ENCODE results near the gene RAB1B.
"Not testable (repeated sequence)": the region's sequence is repeated elsewhere in the genome, so short reads cannot be mapped to it uniquely, and the experiment has no call there.

RAB1B gene

GRCh38 chr11:66267379-66268243 lies 828 bp upstream of the RAB1B start:
- DNase-seq (ENCODE audit: low read depth) = peak; percentile 29

GRCh38 chr11:66268952-66269905 lies 790 bp downstream of the RAB1B start:
- DNase-seq (ENCODE audit: low read depth) = no peak

- no peak for DNase-seq (ENCODE audit: low read depth)
Measured at GRCh38 chr11:66271816-66272215, 3.4 kb downstream of the RAB1B start.

- DNase-seq (ENCODE audit: low read depth) = no peak
Measured at GRCh38 chr11:66272596-66272995, 4.2 kb downstream of the RAB1B start.

- DNase-seq (ENCODE audit: low read depth) = no peak
Measured at GRCh38 chr11:66274219-66274618, 5.8 kb downstream of the RAB1B start.

- DNase-seq (ENCODE audit: low read depth) = no peak
Measured at GRCh38 chr11:66275396-66275795, 7.0 kb downstream of the RAB1B start.

- DNase-seq (ENCODE audit: low read depth) = no peak
Measured at GRCh38 chr11:66275984-66276612, 7.7 kb downstream of the RAB1B start.

GRCh38 chr11:66276619-66277018 lies 8.2 kb downstream of the RAB1B start:
- DNase-seq (ENCODE audit: low read depth) = not testable (repeated sequence)

- DNase-seq (ENCODE audit: low read depth) = not testable (repeated sequence)
Measured at GRCh38 chr11:66277064-66277463, 8.6 kb downstream of the RAB1B start.

- DNase-seq (ENCODE audit: low read depth) = no peak
Measured at GRCh38 chr11:66277471-66278362, 9.3 kb downstream of the RAB1B start, which contains the start of gene CNIH2. CNIH2 (plus strand) TSS chr11:66278175; CDS start chr11:66278457, 282 bp downstream.

- DNase-seq (ENCODE audit: low read depth) = no peak
Measured at GRCh38 chr11:66278363-66279091, 10.1 kb downstream of the RAB1B start.

- DNase-seq (ENCODE audit: low read depth) = no peak
Measured at GRCh38 chr11:66279092-66279734, 10.8 kb downstream of the RAB1B start.

- DNase-seq (ENCODE audit: low read depth) = no peak
Measured at GRCh38 chr11:66280428-66280827, 12.0 kb downstream of the RAB1B start.

GRCh38 chr11:66281001-66281400 lies 12.6 kb downstream of the RAB1B start:
- DNase-seq (ENCODE audit: low read depth) = no peak

- no peak for DNase-seq (ENCODE audit: low read depth)
Measured at GRCh38 chr11:66281776-66282467, 13.5 kb downstream of the RAB1B start.

GRCh38 chr11:66282468-66283455 lies 14.3 kb downstream of the RAB1B start:
- peak; percentile 52 for DNase-seq (ENCODE audit: low read depth)

- no peak for DNase-seq (ENCODE audit: low read depth)
Measured at GRCh38 chr11:66283461-66284105, 15.1 kb downstream of the RAB1B start.

All from GM04503 (cell line).